Activated CD8-positive, alpha-beta memory T cell treated with anti-CD3 and anti-CD28 coated beads, Interleukin-2, amount 50 U/mL, for 48 hours (primary cell): ENCODE measurements around the gene RPTOR.
"Not testable (repeated sequence)": the region's sequence is repeated elsewhere in the genome, so short reads cannot be mapped to it uniquely, and the experiment has no call there.

Experiments
- DNase-seq: peaks from one replicate; pipeline ENCODE4 v3.0.0-alpha.2; 2020

The RPTOR gene

GRCh38 chr17:80726558-80727408 lies 182.1 kb downstream of the RPTOR start:
- DNase-seq, result peak; percentile 26

- DNase-seq, result peak; percentile 18
These were observed 182.7 kb downstream of the RPTOR start for GRCh38 chr17:80727409-80727755.

- no peak for DNase-seq
These were observed 184.4 kb downstream of the RPTOR start for GRCh38 chr17:80729016-80729415.

- DNase-seq, result no peak
These were observed 185.1 kb downstream of the RPTOR start for GRCh38 chr17:80729761-80730160.

- peak; percentile 48 for DNase-seq
These were observed 186.1 kb downstream of the RPTOR start for GRCh38 chr17:80730739-80731138.

GRCh38 chr17:80731323-80731722 lies 186.7 kb downstream of the RPTOR start:
- no peak for DNase-seq

- DNase-seq, result no peak
These were observed 187.6 kb downstream of the RPTOR start for GRCh38 chr17:80732268-80732667.

GRCh38 chr17:80737106-80738019 lies 192.7 kb downstream of the RPTOR start:
- no peak for DNase-seq

- no peak for DNase-seq
These were observed 193.6 kb downstream of the RPTOR start for GRCh38 chr17:80738020-80738808.

- no peak for DNase-seq
These were observed 194.5 kb downstream of the RPTOR start for GRCh38 chr17:80738987-80739730.

GRCh38 chr17:80740141-80740540 lies 195.5 kb downstream of the RPTOR start:
- DNase-seq, result no peak

- DNase-seq, result no peak
These were observed 197.5 kb downstream of the RPTOR start for GRCh38 chr17:80742091-80742490.

- DNase-seq, result no peak
These were observed 198.0 kb downstream of the RPTOR start for GRCh38 chr17:80742581-80743180.

- DNase-seq, result no peak
These were observed 198.6 kb downstream of the RPTOR start for GRCh38 chr17:80743181-80743771.

- DNase-seq, result not testable (repeated sequence)
These were observed 199.3 kb downstream of the RPTOR start for GRCh38 chr17:80743973-80744372.

- DNase-seq, result not testable (repeated sequence)
These were observed 200.1 kb downstream of the RPTOR start for GRCh38 chr17:80744725-80745124.

GRCh38 chr17:80745183-80745582 lies 200.5 kb downstream of the RPTOR start:
- DNase-seq, result no peak

GRCh38 chr17:80746262-80746935 lies 201.8 kb downstream of the RPTOR start:
- DNase-seq, result no peak

GRCh38 chr17:80747469-80747868 lies 202.8 kb downstream of the RPTOR start:
- no peak for DNase-seq

- DNase-seq, result peak; percentile 50
These were observed 205.0 kb downstream of the RPTOR start for GRCh38 chr17:80749611-80750010.

GRCh38 chr17:80750263-80750662 lies 205.6 kb downstream of the RPTOR start:
- DNase-seq, result peak; percentile 55
